Measurements from ENCODE around the gene CCNB1IP1. TPM values are rescaled to one million over a fixed set of nuclear protein-coding genes. Genes with fewer than 3 reads are reported as not detected.

The CCNB1IP1 gene
- polyA plus RNA-seq, 1 of the 3 experiments (the other 2 are of a cell fraction): 35.4 TPM

DNA sequence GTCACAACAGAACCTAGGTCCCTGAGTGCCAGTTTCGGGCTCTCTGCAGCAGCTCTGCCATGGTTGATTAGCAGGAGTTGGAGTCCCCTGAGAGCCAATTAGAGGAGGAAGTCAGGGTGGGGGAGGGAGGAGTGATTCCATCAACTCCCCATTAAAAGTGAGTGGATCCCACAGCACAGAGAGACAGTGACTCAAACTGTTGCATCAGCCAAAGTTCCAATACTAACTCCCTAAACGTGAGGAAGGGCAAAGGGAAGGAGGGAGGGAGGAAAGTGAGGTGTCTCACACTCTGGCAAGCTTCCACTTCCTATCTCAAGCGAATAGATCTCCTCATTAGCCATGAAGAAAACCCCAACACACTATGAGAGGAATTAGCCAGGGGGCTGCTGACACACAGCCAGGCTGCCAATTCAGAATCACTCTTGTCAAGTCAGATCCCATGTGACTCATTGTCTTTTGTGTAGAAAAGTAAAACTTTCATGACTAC lies 70.4 kb downstream of the CCNB1IP1 start:
- H3K9ac ChIP-seq: no peak overlapping the region
- no peaks in the 10 kb centered on the region for H3K79me2 ChIP-seq (ENCODE audit: insufficient read depth)
- no peak for DNase-seq
- no peak for TF ChIP-seq CHD2 (IDR thresholded peaks at IDR 0.05; ENCODE audit: low read length, partially characterized antibody)
- TF ChIP-seq POLR2AphosphoS5 (IDR thresholded peaks at IDR 0.05; ENCODE audit: low read depth, low read length): no peak
- TF ChIP-seq ELF1 (IDR thresholded peaks at IDR 0.05): no peak
- TF ChIP-seq RAD21 (IDR thresholded peaks at IDR 0.05; ENCODE audit: low read length): no peak
- no peak for TF ChIP-seq YY1 (IDR thresholded peaks at IDR 0.05; ENCODE audit: low read depth)
- TF ChIP-seq NRF1 (IDR thresholded peaks at IDR 0.05; ENCODE audit: low read depth, low read length): no peak
- no peak for TF ChIP-seq CTCF (IDR thresholded peaks at IDR 0.05)
- TF ChIP-seq PBX3 (IDR thresholded peaks at IDR 0.05): no peak
- no peak for TF ChIP-seq RXRA (IDR thresholded peaks at IDR 0.05; ENCODE audit: borderline replicate concordance, low read depth)
- TF ChIP-seq, protein P1, sequence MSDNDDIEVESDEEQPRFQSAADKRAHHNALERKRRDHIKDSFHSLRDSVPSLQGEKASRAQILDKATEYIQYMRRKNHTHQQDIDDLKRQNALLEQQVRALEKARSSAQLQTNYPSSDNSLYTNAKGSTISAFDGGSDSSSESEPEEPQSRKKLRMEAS (IDR thresholded peaks at IDR 0.05; ENCODE audit: low read depth): no peak
- no peak for TF ChIP-seq TEAD4 (IDR thresholded peaks at IDR 0.05; ENCODE audit: borderline replicate concordance, insufficient read depth)
- no peak for TF ChIP-seq RCOR1 (IDR thresholded peaks at IDR 0.05; ENCODE audit: low read length)
- TF ChIP-seq MXI1 (IDR thresholded peaks at IDR 0.05; ENCODE audit: low read depth, low read length): no peak
- TF ChIP-seq, protein P2, sequence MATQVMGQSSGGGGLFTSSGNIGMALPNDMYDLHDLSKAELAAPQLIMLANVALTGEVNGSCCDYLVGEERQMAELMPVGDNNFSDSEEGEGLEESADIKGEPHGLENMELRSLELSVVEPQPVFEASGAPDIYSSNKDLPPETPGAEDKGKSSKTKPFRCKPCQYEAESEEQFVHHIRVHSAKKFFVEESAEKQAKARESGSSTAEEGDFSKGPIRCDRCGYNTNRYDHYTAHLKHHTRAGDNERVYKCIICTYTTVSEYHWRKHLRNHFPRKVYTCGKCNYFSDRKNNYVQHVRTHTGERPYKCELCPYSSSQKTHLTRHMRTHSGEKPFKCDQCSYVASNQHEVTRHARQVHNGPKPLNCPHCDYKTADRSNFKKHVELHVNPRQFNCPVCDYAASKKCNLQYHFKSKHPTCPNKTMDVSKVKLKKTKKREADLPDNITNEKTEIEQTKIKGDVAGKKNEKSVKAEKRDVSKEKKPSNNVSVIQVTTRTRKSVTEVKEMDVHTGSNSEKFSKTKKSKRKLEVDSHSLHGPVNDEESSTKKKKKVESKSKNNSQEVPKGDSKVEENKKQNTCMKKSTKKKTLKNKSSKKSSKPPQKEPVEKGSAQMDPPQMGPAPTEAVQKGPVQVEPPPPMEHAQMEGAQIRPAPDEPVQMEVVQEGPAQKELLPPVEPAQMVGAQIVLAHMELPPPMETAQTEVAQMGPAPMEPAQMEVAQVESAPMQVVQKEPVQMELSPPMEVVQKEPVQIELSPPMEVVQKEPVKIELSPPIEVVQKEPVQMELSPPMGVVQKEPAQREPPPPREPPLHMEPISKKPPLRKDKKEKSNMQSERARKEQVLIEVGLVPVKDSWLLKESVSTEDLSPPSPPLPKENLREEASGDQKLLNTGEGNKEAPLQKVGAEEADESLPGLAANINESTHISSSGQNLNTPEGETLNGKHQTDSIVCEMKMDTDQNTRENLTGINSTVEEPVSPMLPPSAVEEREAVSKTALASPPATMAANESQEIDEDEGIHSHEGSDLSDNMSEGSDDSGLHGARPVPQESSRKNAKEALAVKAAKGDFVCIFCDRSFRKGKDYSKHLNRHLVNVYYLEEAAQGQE (IDR thresholded peaks at IDR 0.05; ENCODE audit: low read depth, low read length): no peak
- no peaks in the 10 kb centered on the region for H3K27me3 ChIP-seq (ENCODE audit: insufficient read depth)
- WGBS (ENCODE audit: low lambda C conversion rate): 22% methylated on average over 3 of the region's 3 CpGs
- H3K9me2 ChIP-seq: no peaks in the 10 kb centered on the region
- H3K27ac ChIP-seq (ENCODE audit: low read depth in 2 of 2, low read length in 1 of 2): 0 out of 4 replicates have a peak overlapping the region, but pooled peaks of 1 of the 2 experiments have one; percentile 1
- ChIA-PET CTCF (interaction anchor here (1.0 kb wide), 1 partner anchor 27 kb away, joined by 3 read pairs; no protein-coding TSS in a partner anchor), POLR2A (no interaction called here)
- H3F3A ChIP-seq (replicated peaks; ENCODE audit: insufficient read depth): peaks cover 3% of the 10 kb centered on the region
- no peaks in the 10 kb centered on the region for H3K36me3 ChIP-seq (replicated peaks in 1 of 2; ENCODE audit: control insufficient read depth in 1 of 2, insufficient read depth in 2 of 2, low read length in 1 of 2)
- H2AFZ ChIP-seq (ENCODE audit: low read depth): peak overlapping the region; percentile 58; the same call in 1 of the 2 replicates
- no peak overlapping the region for H3K4me2 ChIP-seq
- peaks cover 0 to 7% of the 10 kb centered on the region in 2 experiments; a peak in 1 of 4 replicates for H3K4me1 ChIP-seq (ENCODE audit: control insufficient read depth in 1 of 2, insufficient read depth in 2 of 2, low read depth in 1 of 2, low read length in 1 of 2)
- no peaks in the 10 kb centered on the region for H3K9me3 ChIP-seq
- H4K20me1 ChIP-seq (ENCODE audit: insufficient read depth): no peaks in the 10 kb centered on the region
- no peak overlapping the region for H3K4me3 ChIP-seq (ENCODE audit: low read depth in 2 of 2, low read length in 1 of 2)

Small RNAs within 50 kb of the gene (small RNA-seq; reads per million reads assigned to genes)
- 0 to 1.8 (median 0.86) reads per million in 7 experiments for gene SNORA79B
- 3.1 to 288 (median 5.4) reads per million in 7 experiments for gene SNORD126

Other genes starting within 250 kb of the CCNB1IP1 start
- not detected in 2 replicates for gene OR4K17, start 222.5 kb downstream of the CCNB1IP1 start, polyA plus RNA-seq (2012; rRNA removed)
- gene OR4N5, start 194.5 kb downstream of the CCNB1IP1 start, polyA plus RNA-seq (2012; rRNA removed): not detected in 2 replicates
- not detected in 2 replicates for gene OR11G2, start 142.4 kb downstream of the CCNB1IP1 start, polyA plus RNA-seq (2012; rRNA removed)
- gene OR11H6, start 109.6 kb downstream of the CCNB1IP1 start, polyA plus RNA-seq (2012; rRNA removed): not detected in 2 replicates
- gene OR11H7, start 104.3 kb downstream of the CCNB1IP1 start, polyA plus RNA-seq (2012; rRNA removed): not detected in 2 replicates
- not detected in 2 replicates for gene OR11H4, start 94.0 kb downstream of the CCNB1IP1 start, polyA plus RNA-seq (2012; rRNA removed)
- gene TTC5, start 27.3 kb downstream of the CCNB1IP1 start, polyA plus RNA-seq (2012; rRNA removed): 14.6 and 15.7 TPM in 2 replicates
- gene PARP2, start 10.4 kb upstream of the CCNB1IP1 start, polyA plus RNA-seq (2012; rRNA removed): 21.4 and 23.3 TPM in 2 replicates
- 12.1 and 13.3 TPM in 2 replicates for gene TEP1, start 80.2 kb upstream of the CCNB1IP1 start, polyA plus RNA-seq (2012; rRNA removed)
- gene KLHL33, start 102.9 kb upstream of the CCNB1IP1 start, polyA plus RNA-seq (2012; rRNA removed): not detected in 2 replicates
- 32.9 and 38.7 TPM in 2 replicates for gene OSGEP, start 121.5 kb upstream of the CCNB1IP1 start, polyA plus RNA-seq (2012; rRNA removed)
- gene APEX1, start 121.9 kb upstream of the CCNB1IP1 start, polyA plus RNA-seq (2012; rRNA removed): 279 and 291 TPM in 2 replicates
- gene PIP4P1, start 128.2 kb upstream of the CCNB1IP1 start, polyA plus RNA-seq (2012; rRNA removed): 30.7 and 38.9 TPM in 2 replicates
- 29.8 and 38.2 TPM in 2 replicates for gene PNP, start 136.1 kb upstream of the CCNB1IP1 start, polyA plus RNA-seq (2012; rRNA removed)
- not detected in 2 replicates for gene RNASE10, start 172.3 kb upstream of the CCNB1IP1 start, polyA plus RNA-seq (2012; rRNA removed)
- gene RNASE9, start 227.8 kb upstream of the CCNB1IP1 start, polyA plus RNA-seq (2012; rRNA removed): not detected in 2 replicates